ENCODE measurements around the gene LMCD1.

LMCD1 gene

DNA sequence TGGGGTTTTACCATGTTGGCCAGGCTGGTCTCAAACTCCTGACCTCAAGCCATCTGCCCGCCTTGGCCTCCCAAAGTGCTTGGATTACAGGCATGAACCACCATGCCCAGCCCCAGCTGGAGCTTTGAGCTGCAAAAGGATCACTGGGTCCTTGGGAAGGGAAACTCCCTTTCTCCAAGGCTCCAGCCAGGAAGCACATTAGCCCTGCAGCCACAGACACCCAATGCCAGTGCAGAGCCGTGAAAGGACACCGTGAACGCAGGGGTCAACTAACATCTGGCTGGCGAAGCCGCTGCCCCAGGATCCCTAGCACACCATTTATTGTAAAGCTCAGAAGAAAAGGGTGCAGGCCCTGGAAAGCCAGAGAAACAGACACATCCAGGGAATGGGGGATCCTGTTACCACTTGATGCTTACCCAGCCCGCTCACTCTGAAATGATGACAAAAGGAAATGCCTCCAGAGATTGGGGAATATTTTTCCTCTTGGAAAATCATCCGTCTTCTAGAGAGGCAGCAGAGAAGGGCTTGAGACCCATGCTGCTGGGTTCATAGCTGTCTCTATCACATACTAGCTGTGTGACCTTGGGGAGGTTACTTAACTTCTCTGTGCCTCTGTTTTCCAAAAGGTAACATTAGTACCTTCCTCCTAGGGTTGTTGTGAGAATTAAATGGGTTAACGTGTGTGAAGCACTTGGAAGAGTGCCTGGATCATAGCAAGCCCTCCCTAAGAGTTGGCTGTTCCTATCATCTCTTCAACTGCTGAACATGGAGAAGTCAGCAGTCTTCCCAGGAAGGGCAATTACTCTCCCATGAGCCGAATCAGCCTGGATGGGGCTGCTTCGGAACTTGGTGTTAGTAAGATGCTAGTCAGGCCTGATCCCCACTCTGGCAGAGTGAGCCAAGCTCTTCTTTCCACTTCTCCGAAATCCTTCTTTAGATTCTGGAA lies 40.8 kb downstream of the LMCD1 start:
- no peak for TF ChIP-seq CREB1 (IDR thresholded peaks at IDR 0.05; ENCODE audit: low read depth)
- TF ChIP-seq RAD21 (IDR thresholded peaks at IDR 0.05; ENCODE audit: low read depth), result no peak
- TF ChIP-seq, protein P1, sequence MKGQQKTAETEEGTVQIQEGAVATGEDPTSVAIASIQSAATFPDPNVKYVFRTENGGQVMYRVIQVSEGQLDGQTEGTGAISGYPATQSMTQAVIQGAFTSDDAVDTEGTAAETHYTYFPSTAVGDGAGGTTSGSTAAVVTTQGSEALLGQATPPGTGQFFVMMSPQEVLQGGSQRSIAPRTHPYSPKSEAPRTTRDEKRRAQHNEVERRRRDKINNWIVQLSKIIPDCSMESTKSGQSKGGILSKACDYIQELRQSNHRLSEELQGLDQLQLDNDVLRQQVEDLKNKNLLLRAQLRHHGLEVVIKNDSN (IDR thresholded peaks at IDR 0.05), result no peak
- TF ChIP-seq MAX (IDR thresholded peaks at IDR 0.05), result no peak
- TF ChIP-seq, protein P2, sequence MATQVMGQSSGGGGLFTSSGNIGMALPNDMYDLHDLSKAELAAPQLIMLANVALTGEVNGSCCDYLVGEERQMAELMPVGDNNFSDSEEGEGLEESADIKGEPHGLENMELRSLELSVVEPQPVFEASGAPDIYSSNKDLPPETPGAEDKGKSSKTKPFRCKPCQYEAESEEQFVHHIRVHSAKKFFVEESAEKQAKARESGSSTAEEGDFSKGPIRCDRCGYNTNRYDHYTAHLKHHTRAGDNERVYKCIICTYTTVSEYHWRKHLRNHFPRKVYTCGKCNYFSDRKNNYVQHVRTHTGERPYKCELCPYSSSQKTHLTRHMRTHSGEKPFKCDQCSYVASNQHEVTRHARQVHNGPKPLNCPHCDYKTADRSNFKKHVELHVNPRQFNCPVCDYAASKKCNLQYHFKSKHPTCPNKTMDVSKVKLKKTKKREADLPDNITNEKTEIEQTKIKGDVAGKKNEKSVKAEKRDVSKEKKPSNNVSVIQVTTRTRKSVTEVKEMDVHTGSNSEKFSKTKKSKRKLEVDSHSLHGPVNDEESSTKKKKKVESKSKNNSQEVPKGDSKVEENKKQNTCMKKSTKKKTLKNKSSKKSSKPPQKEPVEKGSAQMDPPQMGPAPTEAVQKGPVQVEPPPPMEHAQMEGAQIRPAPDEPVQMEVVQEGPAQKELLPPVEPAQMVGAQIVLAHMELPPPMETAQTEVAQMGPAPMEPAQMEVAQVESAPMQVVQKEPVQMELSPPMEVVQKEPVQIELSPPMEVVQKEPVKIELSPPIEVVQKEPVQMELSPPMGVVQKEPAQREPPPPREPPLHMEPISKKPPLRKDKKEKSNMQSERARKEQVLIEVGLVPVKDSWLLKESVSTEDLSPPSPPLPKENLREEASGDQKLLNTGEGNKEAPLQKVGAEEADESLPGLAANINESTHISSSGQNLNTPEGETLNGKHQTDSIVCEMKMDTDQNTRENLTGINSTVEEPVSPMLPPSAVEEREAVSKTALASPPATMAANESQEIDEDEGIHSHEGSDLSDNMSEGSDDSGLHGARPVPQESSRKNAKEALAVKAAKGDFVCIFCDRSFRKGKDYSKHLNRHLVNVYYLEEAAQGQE (IDR thresholded peaks at IDR 0.05; ENCODE audit: low read depth), result no peak
- no peak for TF ChIP-seq NFIC (IDR thresholded peaks at IDR 0.05)
- TF ChIP-seq FOXM1 (IDR thresholded peaks at IDR 0.05; ENCODE audit: borderline replicate concordance, low read depth), result no peak
- no peak for TF ChIP-seq TEAD4 (IDR thresholded peaks at IDR 0.05)
- TF ChIP-seq TAF1 (IDR thresholded peaks at IDR 0.05; ENCODE audit: low read depth), result no peak

- TF ChIP-seq TAF1 (IDR thresholded peaks at IDR 0.05; ENCODE audit: low read depth) (no peak), NFIC (IDR thresholded peaks at IDR 0.05) (no peak), EGR1 (IDR thresholded peaks at IDR 0.05) (no peak), TCF12 (IDR thresholded peaks at IDR 0.05; ENCODE audit: low read depth) (no peak), CEBPB (IDR thresholded peaks at IDR 0.05) (no peak), ZBTB7A (IDR thresholded peaks at IDR 0.05; ENCODE audit: low read depth) (no peak), EP300 (IDR thresholded peaks at IDR 0.05; ENCODE audit: borderline replicate concordance) (no peak), YY1 (IDR thresholded peaks at IDR 0.05; ENCODE audit: low read depth) (no peak), TEAD4 (IDR thresholded peaks at IDR 0.05) (no peak), FOXM1 (IDR thresholded peaks at IDR 0.05; ENCODE audit: borderline replicate concordance, low read depth) (no peak), CREB1 (IDR thresholded peaks at IDR 0.05; ENCODE audit: low read depth) (no peak), RAD21 (IDR thresholded peaks at IDR 0.05; ENCODE audit: low read depth) (no peak), MAX (IDR thresholded peaks at IDR 0.05) (no peak)
- TF ChIP-seq, protein P2 (IDR thresholded peaks at IDR 0.05; ENCODE audit: low read depth), result no peak
- TF ChIP-seq, protein P1 (IDR thresholded peaks at IDR 0.05), result no peak
Measured at GRCh38 chr3:8546609-8547008, 45.0 kb downstream of the LMCD1 start.

- TF ChIP-seq RAD21 (IDR thresholded peaks at IDR 0.05; ENCODE audit: low read depth) (no peak), CEBPB (IDR thresholded peaks at IDR 0.05) (no peak), TEAD4 (IDR thresholded peaks at IDR 0.05) (no peak), TCF12 (IDR thresholded peaks at IDR 0.05; ENCODE audit: low read depth) (no peak)
- TF ChIP-seq, protein P1 (IDR thresholded peaks at IDR 0.05), result no peak
Measured at GRCh38 chr3:8548502-8549275, 47.1 kb downstream of the LMCD1 start.

DNA sequence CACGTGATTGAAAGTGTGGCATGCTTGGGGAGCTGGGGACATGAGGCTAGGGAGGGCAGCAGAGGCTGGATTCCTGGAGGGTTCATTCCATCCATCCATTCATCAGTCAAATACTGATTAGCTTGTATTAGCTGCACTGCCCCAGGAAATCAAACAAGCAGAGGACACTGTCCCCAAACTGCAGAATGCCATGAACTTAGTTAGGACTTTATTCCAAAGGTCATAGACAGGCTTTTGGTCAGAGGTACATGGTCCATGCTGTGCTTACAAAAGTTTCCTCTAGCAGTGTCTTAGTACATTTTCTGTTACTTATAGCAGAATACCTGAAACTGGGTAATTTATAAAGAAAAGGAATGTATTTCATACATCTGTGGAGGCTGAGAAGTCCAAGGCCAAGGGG lies 47.7 kb downstream of the LMCD1 start:
- TF ChIP-seq NFIC (IDR thresholded peaks at IDR 0.05) (no peak), MAX (IDR thresholded peaks at IDR 0.05) (no peak), TAF1 (IDR thresholded peaks at IDR 0.05; ENCODE audit: low read depth) (no peak), EGR1 (IDR thresholded peaks at IDR 0.05) (no peak), ZBTB7A (IDR thresholded peaks at IDR 0.05; ENCODE audit: low read depth) (no peak), YY1 (IDR thresholded peaks at IDR 0.05; ENCODE audit: low read depth) (no peak), CEBPB (IDR thresholded peaks at IDR 0.05) (no peak), FOXM1 (IDR thresholded peaks at IDR 0.05; ENCODE audit: borderline replicate concordance, low read depth) (no peak), TEAD4 (IDR thresholded peaks at IDR 0.05) (no peak), CREB1 (IDR thresholded peaks at IDR 0.05; ENCODE audit: low read depth) (no peak), RAD21 (IDR thresholded peaks at IDR 0.05; ENCODE audit: low read depth) (no peak), TCF12 (IDR thresholded peaks at IDR 0.05; ENCODE audit: low read depth) (no peak), EP300 (IDR thresholded peaks at IDR 0.05; ENCODE audit: borderline replicate concordance) (no peak)
- TF ChIP-seq, protein P1 (IDR thresholded peaks at IDR 0.05), result no peak
- TF ChIP-seq, protein P2 (IDR thresholded peaks at IDR 0.05; ENCODE audit: low read depth), result no peak

Measured in Ishikawa (cell line).